ENCODE measurements around the gene F8A3. TPM values are rescaled to one million over a fixed set of nuclear protein-coding genes. Genes with fewer than 3 reads are reported as not detected.

F8A3 gene
- total and polyA plus RNA-seq, 9 of the 15 experiments (the other 6 are each of a cell fraction or from before 2014, with no cell fraction given) = not detected

DNA sequence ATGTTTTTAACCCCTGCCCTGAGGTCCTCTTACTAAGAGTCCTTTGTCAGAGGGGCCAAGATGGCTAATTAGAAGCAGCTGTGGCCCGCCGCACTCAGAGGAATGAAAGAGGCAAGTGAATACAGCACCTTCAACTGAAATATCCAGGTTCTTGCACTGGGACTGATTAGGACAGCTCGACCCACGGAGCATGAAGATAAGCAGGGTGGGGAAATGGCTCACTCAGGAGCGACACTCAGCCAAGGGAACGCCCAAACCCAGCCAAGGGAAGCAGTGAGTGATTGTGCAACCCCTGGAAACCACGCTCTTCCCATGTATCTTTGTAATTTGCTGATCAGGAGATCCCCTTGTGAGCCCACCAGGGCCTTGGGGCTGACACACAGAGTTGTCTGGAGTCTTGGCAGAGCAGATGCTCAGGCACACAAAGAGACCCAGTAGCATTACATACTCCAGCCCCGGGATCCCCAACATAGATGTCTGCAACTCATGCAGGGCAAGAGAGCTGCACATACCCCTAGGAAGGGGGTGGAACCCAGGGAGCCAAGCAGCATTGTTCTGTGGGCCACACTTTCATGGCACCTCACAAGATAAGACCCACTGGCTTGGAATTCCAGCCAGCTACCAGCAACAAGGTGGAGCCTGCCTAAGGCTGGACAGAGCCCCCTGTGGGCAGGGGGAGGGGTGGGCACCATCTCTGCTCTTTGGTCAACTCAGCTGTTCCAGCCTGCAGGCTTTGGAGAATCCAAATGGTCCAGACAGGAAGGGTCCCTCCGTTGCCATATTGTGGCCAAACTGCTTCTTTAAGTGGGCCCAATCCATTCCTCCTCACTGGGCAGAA lies 23.3 kb downstream of the F8A3 start (continued):
- TF ChIP-seq, protein P1, sequence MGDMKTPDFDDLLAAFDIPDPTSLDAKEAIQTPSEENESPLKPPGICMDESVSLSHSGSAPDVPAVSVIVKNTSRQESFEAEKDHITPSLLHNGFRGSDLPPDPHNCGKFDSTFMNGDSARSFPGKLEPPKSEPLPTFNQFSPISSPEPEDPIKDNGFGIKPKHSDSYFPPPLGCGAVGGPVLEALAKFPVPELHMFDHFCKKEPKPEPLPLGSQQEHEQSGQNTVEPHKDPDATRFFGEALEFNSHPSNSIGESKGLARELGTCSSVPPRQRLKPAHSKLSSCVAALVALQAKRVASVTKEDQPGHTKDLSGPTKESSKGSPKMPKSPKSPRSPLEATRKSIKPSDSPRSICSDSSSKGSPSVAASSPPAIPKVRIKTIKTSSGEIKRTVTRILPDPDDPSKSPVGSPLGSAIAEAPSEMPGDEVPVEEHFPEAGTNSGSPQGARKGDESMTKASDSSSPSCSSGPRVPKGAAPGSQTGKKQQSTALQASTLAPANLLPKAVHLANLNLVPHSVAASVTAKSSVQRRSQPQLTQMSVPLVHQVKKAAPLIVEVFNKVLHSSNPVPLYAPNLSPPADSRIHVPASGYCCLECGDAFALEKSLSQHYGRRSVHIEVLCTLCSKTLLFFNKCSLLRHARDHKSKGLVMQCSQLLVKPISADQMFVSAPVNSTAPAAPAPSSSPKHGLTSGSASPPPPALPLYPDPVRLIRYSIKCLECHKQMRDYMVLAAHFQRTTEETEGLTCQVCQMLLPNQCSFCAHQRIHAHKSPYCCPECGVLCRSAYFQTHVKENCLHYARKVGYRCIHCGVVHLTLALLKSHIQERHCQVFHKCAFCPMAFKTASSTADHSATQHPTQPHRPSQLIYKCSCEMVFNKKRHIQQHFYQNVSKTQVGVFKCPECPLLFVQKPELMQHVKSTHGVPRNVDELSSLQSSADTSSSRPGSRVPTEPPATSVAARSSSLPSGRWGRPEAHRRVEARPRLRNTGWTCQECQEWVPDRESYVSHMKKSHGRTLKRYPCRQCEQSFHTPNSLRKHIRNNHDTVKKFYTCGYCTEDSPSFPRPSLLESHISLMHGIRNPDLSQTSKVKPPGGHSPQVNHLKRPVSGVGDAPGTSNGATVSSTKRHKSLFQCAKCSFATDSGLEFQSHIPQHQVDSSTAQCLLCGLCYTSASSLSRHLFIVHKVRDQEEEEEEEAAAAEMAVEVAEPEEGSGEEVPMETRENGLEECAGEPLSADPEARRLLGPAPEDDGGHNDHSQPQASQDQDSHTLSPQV (IDR thresholded peaks at IDR 0.05) = no peak; the same call in 1 of the 2 replicates
- no peak for TF ChIP-seq DDX20 (tag; IDR thresholded peaks at IDR 0.05; ENCODE audit: low read depth)
- TF ChIP-seq NKRF (IDR thresholded peaks at IDR 0.05; ENCODE audit: borderline replicate concordance) = no peak
- TF ChIP-seq, protein P2, sequence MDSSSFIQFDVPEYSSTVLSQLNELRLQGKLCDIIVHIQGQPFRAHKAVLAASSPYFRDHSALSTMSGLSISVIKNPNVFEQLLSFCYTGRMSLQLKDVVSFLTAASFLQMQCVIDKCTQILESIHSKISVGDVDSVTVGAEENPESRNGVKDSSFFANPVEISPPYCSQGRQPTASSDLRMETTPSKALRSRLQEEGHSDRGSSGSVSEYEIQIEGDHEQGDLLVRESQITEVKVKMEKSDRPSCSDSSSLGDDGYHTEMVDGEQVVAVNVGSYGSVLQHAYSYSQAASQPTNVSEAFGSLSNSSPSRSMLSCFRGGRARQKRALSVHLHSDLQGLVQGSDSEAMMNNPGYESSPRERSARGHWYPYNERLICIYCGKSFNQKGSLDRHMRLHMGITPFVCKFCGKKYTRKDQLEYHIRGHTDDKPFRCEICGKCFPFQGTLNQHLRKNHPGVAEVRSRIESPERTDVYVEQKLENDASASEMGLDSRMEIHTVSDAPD (CRISPR knock-in tag; IDR thresholded peaks at IDR 0.05) = no peak
- no peak for TF ChIP-seq BCL6 (CRISPR knock-in tag; IDR thresholded peaks at IDR 0.05)
- no peak for TF ChIP-seq CLOCK (CRISPR knock-in tag; IDR thresholded peaks at IDR 0.05; ENCODE audit: borderline replicate concordance)
- no peak for TF ChIP-seq COPS2 (conservative IDR thresholded peaks at IDR 0.05)
- TF ChIP-seq, protein P3, sequence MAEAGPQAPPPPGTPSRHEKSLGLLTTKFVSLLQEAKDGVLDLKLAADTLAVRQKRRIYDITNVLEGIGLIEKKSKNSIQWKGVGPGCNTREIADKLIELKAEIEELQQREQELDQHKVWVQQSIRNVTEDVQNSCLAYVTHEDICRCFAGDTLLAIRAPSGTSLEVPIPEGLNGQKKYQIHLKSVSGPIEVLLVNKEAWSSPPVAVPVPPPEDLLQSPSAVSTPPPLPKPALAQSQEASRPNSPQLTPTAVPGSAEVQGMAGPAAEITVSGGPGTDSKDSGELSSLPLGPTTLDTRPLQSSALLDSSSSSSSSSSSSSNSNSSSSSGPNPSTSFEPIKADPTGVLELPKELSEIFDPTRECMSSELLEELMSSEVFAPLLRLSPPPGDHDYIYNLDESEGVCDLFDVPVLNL (CRISPR knock-in tag; IDR thresholded peaks at IDR 0.05; ENCODE audit: low read depth) = no peak
- TF ChIP-seq ATF6 (CRISPR knock-in tag; IDR thresholded peaks at IDR 0.05) = no peak
- TF ChIP-seq PREB (CRISPR knock-in tag; IDR thresholded peaks at IDR 0.05) = no peak
